ENCODE results near the gene GPATCH1. TPM values are rescaled to one million over a fixed set of nuclear protein-coding genes. Genes with fewer than 3 reads are reported as not detected.

GPATCH1 gene
- total and polyA plus RNA-seq, 2 of the 13 experiments (the other 11 are each of a cell fraction or from before 2014, with no cell fraction given) = 6.8 to 6.9 TPM

DNA sequence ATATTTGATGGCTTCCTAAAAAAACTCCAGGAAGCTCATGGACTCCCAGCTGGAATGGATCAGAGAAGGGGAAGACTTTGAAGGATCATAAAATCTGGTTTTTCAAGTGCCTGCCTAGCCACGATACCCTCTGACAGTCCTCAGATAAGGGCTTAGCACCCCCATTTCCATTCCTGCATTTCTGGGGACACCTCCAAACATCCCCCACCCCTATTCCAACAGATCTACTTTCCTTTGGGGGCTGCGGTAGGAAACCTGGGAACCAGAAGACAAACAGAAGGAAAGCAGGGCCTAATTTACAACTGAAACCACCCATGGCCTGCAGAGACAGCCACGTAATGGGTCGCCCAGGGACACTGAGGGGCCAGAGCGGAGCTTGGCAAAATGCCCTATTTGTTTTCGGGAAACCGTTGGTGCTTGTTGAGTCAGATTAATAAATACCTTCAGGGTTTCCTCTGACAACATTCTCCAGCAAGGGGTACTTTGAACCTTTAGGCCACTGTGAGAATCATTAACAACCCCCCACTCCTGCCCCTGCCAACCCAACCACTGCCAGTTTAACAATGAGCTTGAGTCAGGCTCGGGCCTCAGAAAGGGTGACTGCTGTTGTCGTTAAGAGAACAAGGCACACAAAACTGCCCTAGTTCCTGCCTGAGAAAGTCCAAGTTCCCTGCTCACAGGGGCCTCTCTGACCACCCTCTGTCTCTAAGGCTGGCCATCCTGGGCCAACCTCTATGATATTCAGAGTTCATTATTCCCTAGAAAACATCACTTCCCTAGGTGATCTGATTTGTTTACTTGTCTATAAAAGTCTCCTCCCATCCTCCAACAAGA lies 39.8 kb upstream of the GPATCH1 start (continued):
- TF ChIP-seq, protein P1, sequence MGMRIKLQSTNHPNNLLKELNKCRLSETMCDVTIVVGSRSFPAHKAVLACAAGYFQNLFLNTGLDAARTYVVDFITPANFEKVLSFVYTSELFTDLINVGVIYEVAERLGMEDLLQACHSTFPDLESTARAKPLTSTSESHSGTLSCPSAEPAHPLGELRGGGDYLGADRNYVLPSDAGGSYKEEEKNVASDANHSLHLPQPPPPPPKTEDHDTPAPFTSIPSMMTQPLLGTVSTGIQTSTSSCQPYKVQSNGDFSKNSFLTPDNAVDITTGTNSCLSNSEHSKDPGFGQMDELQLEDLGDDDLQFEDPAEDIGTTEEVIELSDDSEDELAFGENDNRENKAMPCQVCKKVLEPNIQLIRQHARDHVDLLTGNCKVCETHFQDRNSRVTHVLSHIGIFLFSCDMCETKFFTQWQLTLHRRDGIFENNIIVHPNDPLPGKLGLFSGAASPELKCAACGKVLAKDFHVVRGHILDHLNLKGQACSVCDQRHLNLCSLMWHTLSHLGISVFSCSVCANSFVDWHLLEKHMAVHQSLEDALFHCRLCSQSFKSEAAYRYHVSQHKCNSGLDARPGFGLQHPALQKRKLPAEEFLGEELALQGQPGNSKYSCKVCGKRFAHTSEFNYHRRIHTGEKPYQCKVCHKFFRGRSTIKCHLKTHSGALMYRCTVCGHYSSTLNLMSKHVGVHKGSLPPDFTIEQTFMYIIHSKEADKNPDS (CRISPR knock-in tag; IDR thresholded peaks at IDR 0.05) = peak; percentile 75; the same call in 1 of the 2 replicates
- TF ChIP-seq ZNF329 (CRISPR knock-in tag; IDR thresholded peaks at IDR 0.05; ENCODE audit: low read depth) (no peak), ZNF441 (CRISPR knock-in tag; IDR thresholded peaks at IDR 0.05; ENCODE audit: borderline replicate concordance) (no peak), RBM22 (optimal IDR thresholded peaks at IDR 0.05; ENCODE audit: low read length) (no peak), REPIN1 (CRISPR knock-in tag; IDR thresholded peaks at IDR 0.05; ENCODE audit: borderline replicate concordance, low read depth) (no peak; the same call in 1 of the 2 replicates), HNF1B (CRISPR knock-in tag; IDR thresholded peaks at IDR 0.05) (peak; percentile 98), PCBP1 (IDR thresholded peaks at IDR 0.05; ENCODE audit: borderline replicate concordance, low read depth, low read length) (no peak), IRF9 (CRISPR knock-in tag; IDR thresholded peaks at IDR 0.05; ENCODE audit: borderline replicate concordance) (no peak; the same call in 1 of the 2 replicates), AGO1 (IDR thresholded peaks at IDR 0.05; ENCODE audit: low read depth, low read length, poor library complexity, severe bottlenecking) (no peak), ZNF232 (CRISPR knock-in tag; IDR thresholded peaks at IDR 0.05; ENCODE audit: borderline replicate concordance) (no peak), SP5 (CRISPR knock-in tag; IDR thresholded peaks at IDR 0.05; ENCODE audit: borderline replicate concordance, low read depth) (peak; percentile 67), ZSCAN25 (CRISPR knock-in tag; IDR thresholded peaks at IDR 0.05) (no peak; the same call in 1 of the 2 replicates), CHCHD3 (CRISPR knock-in tag; IDR thresholded peaks at IDR 0.05) (no peak), PRDM15 (CRISPR knock-in tag; IDR thresholded peaks at IDR 0.05) (0 out of 2 replicates have a peak, but pooled peaks have one; percentile 46)
- TF ChIP-seq, protein P2, sequence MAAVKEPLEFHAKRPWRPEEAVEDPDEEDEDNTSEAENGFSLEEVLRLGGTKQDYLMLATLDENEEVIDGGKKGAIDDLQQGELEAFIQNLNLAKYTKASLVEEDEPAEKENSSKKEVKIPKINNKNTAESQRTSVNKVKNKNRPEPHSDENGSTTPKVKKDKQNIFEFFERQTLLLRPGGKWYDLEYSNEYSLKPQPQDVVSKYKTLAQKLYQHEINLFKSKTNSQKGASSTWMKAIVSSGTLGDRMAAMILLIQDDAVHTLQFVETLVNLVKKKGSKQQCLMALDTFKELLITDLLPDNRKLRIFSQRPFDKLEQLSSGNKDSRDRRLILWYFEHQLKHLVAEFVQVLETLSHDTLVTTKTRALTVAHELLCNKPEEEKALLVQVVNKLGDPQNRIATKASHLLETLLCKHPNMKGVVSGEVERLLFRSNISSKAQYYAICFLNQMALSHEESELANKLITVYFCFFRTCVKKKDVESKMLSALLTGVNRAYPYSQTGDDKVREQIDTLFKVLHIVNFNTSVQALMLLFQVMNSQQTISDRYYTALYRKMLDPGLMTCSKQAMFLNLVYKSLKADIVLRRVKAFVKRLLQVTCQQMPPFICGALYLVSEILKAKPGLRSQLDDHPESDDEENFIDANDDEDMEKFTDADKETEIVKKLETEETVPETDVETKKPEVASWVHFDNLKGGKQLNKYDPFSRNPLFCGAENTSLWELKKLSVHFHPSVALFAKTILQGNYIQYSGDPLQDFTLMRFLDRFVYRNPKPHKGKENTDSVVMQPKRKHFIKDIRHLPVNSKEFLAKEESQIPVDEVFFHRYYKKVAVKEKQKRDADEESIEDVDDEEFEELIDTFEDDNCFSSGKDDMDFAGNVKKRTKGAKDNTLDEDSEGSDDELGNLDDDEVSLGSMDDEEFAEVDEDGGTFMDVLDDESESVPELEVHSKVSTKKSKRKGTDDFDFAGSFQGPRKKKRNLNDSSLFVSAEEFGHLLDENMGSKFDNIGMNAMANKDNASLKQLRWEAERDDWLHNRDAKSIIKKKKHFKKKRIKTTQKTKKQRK (IDR thresholded peaks at IDR 0.05; ENCODE audit: low read length) = no peak
